Transverse colon (tissue), 4 donors: Measurements from ENCODE around the gene ATL3.

ENCODE experiments used
- EP300 ChIP-seq: sonication (generic); formaldehyde crosslinking; IDR thresholded peaks from one replicate; pipeline ENCODE4 v1.6.1; 2017; ENCODE audit warnings: antibody characterized with exemption, low read depth
- POLR2AphosphoS5 ChIP-seq, 3 donors: sonication (generic); formaldehyde crosslinking; IDR thresholded peaks; one replicate each; pipeline ENCODE4 v1.6.1; 2016; ENCODE audit warnings: antibody characterized with exemption in 3 of 3
- TF ChIP-seq, protein P1 (sequence below), 5 experiments: fragments of 200-600 bp in 3 of 5; fragments of 450-650 bp in 2 of 5; sonication (generic) in 3 of 5; IDR thresholded peaks; 1 replicate in 2 of 5; 2 replicates in 3 of 5; pipeline ENCODE4 v1.5.1; 2016 to 2017; ENCODE audit warnings: antibody characterized with exemption in 5 of 5, inconsistent platforms in 3 of 5, mild to moderate bottlenecking in 2 of 5, moderate library complexity in 1 of 5

DNA sequence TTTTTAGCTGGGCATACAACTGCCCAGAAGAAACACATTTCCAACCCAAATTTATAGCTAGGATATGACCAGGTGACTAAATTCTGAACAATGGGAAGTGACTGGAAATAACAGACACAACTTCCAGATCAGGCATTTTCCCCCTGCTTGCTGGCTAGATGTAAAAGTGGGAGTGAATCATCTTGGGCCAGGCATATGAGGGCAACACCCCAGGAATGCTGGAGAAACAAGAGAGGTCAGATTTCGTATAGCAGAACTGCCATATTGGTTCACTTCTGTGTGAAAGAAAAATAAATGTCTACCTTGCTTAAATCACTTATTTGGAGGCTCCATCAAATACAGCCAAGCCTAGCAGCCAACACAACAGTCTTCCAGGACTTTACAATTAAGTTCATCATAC lies 7.4 kb downstream of the ATL3 start:
- TF ChIP-seq, protein P1, sequence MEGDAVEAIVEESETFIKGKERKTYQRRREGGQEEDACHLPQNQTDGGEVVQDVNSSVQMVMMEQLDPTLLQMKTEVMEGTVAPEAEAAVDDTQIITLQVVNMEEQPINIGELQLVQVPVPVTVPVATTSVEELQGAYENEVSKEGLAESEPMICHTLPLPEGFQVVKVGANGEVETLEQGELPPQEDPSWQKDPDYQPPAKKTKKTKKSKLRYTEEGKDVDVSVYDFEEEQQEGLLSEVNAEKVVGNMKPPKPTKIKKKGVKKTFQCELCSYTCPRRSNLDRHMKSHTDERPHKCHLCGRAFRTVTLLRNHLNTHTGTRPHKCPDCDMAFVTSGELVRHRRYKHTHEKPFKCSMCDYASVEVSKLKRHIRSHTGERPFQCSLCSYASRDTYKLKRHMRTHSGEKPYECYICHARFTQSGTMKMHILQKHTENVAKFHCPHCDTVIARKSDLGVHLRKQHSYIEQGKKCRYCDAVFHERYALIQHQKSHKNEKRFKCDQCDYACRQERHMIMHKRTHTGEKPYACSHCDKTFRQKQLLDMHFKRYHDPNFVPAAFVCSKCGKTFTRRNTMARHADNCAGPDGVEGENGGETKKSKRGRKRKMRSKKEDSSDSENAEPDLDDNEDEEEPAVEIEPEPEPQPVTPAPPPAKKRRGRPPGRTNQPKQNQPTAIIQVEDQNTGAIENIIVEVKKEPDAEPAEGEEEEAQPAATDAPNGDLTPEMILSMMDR (IDR thresholded peaks at IDR 0.05) = no peak
- TF ChIP-seq EP300 (no peak), POLR2AphosphoS5 (IDR thresholded peaks at IDR 0.05) (no peak)
